Bronchial smooth muscle cell (primary cell): ENCODE results near the gene ARFIP2. TPM values are rescaled to one million over a fixed set of nuclear protein-coding genes. Genes with fewer than 3 reads are reported as not detected.

ENCODE experiments used
- total RNA-seq: library from RNA; depleted of rRNA; stranded (reverse); fragments of >200 nt; gene quantifications from 2 replicates; pipeline ENCODE4 v1.2.1, GENCODE V29; 2014

Gene ARFIP2
- 40.8 and 48.5 TPM in 2 replicates for total RNA-seq

GRCh38 chr11:6481012-6481923, at the start of gene ARFIP2, which contains the start of gene TIMM10B:
Gene ARFIP2 (minus strand): TSS chr11:6481331. CDS start chr11:6480421, 910 bp downstream.
Gene TIMM10B (plus strand): TSS chr11:6481501. CDS start chr11:6481517, 16 bp downstream.

GRCh38 chr11:6497069-6497839, 16.1 kb upstream of the ARFIP2 start, which contains the start of gene DNHD1:
Gene DNHD1 (plus strand): TSS chr11:6497280. CDS start chr11:6498216, 936 bp downstream.

GRCh38 chr11:6473451-6474412, 7.4 kb downstream of the ARFIP2 start, which contains the start of gene TRIM3:
Gene TRIM3 (minus strand): TSS chr11:6473941. CDS start chr11:6465695, 8,246 bp downstream.

GRCh38 chr11:6440906-6441358, 40.2 kb downstream of the ARFIP2 start, which contains the start of gene HPX:
Gene HPX (minus strand): TSS chr11:6440987. CDS start chr11:6440963, 24 bp downstream.

Other genes with a start within 250 kb of the ARFIP2 start
- 6.0 and 6.3 TPM in 2 replicates for gene FHIP1B, start 246.7 kb downstream of the ARFIP2 start, total RNA-seq
- gene CNGA4, start 242.2 kb downstream of the ARFIP2 start, total RNA-seq = 0.09 and 0.16 TPM in 2 replicates
- 0.09 TPM in 1 of 2 replicates, not detected in the other for gene CCKBR, start 221.5 kb downstream of the ARFIP2 start, total RNA-seq
- gene CAVIN3, start 160.8 kb downstream of the ARFIP2 start, total RNA-seq = 133 and 181 TPM in 2 replicates
- 40.0 and 41.3 TPM in 2 replicates for gene SMPD1, start 90.9 kb downstream of the ARFIP2 start, total RNA-seq
- 53.4 and 69.9 TPM in 2 replicates for gene APBB1, start 62.2 kb downstream of the ARFIP2 start, total RNA-seq
- 0.63 and 0.77 TPM in 2 replicates for gene HPX, start 40.3 kb downstream of the ARFIP2 start, total RNA-seq
- gene TRIM3, start 7.4 kb downstream of the ARFIP2 start, total RNA-seq = 27.4 and 42.2 TPM in 2 replicates
- 30.8 and 31.7 TPM in 2 replicates for gene TIMM10B, start 170 bp upstream of the ARFIP2 start, total RNA-seq
- gene DNHD1, start 15.9 kb upstream of the ARFIP2 start, total RNA-seq = 6.1 and 6.4 TPM in 2 replicates
- 5.1 and 6.9 TPM in 2 replicates for gene RRP8, start 122.3 kb upstream of the ARFIP2 start, total RNA-seq
- gene ILK, start 122.4 kb upstream of the ARFIP2 start, total RNA-seq = 137 and 176 TPM in 2 replicates
- gene TAF10, start 130.9 kb upstream of the ARFIP2 start, total RNA-seq = 58.7 and 78.2 TPM in 2 replicates
- gene TPP1, start 138.1 kb upstream of the ARFIP2 start, total RNA-seq = 53.4 and 73.6 TPM in 2 replicates
- gene DCHS1, start 174.5 kb upstream of the ARFIP2 start, total RNA-seq = 13.7 and 28.4 TPM in 2 replicates
- gene MRPL17, start 202.0 kb upstream of the ARFIP2 start, total RNA-seq = 42.8 and 57.2 TPM in 2 replicates